MV-4-11 (cell line): ENCODE results near the gene AHRR.

Experiments
- DNase-seq: peaks from one replicate; lab custom pipeline; 2025; lab: John Stamatoyannopoulos, UW

The AHRR gene

GRCh38 chr5:415928-416635, 94.6 kb downstream of the AHRR start:
- DNase-seq: peak; percentile 66

- DNase-seq: no peak
These were observed 95.1 kb downstream of the AHRR start for GRCh38 chr5:416636-416960.

- no peak for DNase-seq
These were observed 96.0 kb downstream of the AHRR start for GRCh38 chr5:417301-418161.

GRCh38 chr5:418162-419121, 96.9 kb downstream of the AHRR start:
- peak; percentile 86 for DNase-seq

- no peak for DNase-seq
These were observed 98.5 kb downstream of the AHRR start for GRCh38 chr5:419970-420369.

- no peak for DNase-seq
These were observed 99.2 kb downstream of the AHRR start for GRCh38 chr5:420632-421286.

GRCh38 chr5:421287-421880, 99.9 kb downstream of the AHRR start:
- no peak for DNase-seq

GRCh38 chr5:421901-422300, 100.4 kb downstream of the AHRR start:
- DNase-seq: no peak

GRCh38 chr5:422323-423232, 101.1 kb downstream of the AHRR start:
- peak; percentile 41 for DNase-seq

- no peak for DNase-seq
These were observed 101.7 kb downstream of the AHRR start for GRCh38 chr5:423233-423565.

- DNase-seq: no peak
These were observed 102.2 kb downstream of the AHRR start for GRCh38 chr5:423626-424261.

GRCh38 chr5:424301-425110, 103.0 kb downstream of the AHRR start:
- DNase-seq: peak; percentile 92

- DNase-seq: peak; percentile 29
These were observed 104.2 kb downstream of the AHRR start for GRCh38 chr5:425714-426113.

- no peak for DNase-seq
These were observed 105.0 kb downstream of the AHRR start for GRCh38 chr5:426392-426976.

GRCh38 chr5:427415-428087, 106.0 kb downstream of the AHRR start:
- DNase-seq: no peak

GRCh38 chr5:428219-428618, 106.7 kb downstream of the AHRR start:
- DNase-seq: no peak

GRCh38 chr5:428754-429452, 107.4 kb downstream of the AHRR start:
- peak; percentile 9 for DNase-seq
